ENCODE measurements around the gene DPF1.

DNA sequence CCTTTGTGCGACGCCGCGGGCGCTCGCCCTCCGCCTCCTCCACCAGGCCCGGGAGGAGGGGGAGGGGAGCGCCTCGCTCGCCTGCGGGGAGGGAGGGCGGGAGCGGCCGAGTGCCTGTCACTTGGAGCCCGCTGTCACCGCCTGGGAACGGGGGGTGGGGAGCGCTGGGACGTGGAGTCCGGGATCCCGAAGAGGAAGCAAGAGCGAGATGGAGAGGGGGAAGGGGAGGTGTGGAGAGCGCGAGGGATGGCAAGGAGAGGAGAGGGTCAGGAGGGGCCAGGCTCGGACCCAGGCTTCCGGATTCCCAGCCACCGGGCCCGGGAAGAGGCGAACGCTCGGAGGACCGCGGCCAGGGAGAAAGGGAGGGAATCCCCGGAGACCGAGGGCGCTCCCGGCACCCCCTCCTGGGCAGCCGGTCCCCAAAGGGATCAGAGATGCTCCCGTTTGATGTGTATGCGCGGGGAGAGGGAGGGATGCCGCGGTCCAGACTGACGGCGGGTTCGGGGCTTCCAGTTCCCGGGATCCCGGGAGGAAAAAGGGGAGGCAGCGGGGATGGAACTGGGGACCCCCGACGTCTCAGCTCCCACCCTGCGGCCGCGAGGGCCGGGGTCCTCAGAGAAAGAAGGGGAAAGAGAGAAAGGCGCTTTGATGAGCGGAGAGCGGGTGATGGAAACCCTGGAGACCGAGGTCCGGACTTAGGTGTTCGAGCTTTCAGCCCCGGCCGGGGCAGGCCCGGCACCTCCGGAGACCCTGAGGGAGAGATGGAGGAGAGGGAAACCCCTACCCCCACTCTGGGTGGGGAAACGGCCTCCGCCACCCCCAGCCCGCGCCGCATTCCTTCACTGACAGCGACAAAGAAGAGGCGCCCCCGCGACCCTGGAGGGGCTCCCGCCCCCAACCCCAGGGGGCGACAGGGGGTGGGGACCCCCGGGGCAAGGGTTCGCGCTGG, 4.7 kb upstream of the DPF1 start:
- TF ChIP-seq POLR2A (IDR thresholded peaks at IDR 0.05) (no peak), CTCF (IDR thresholded peaks at IDR 0.05) (no peak)

All from lower leg skin (tissue), 3 donors.